SK-N-SH (cell line): ENCODE data around the gene CKAP2L. TPM values are rescaled to one million over a fixed set of nuclear protein-coding genes. Genes with fewer than 3 reads are reported as not detected.

ENCODE experiments used
- CTCF ChIA-PET: fragments of 300-600, 350-600 bp; formaldehyde crosslinking; extraction: SDS; loops from one replicate; lab custom pipeline; 2021; lab: Yijun Ruan, JAX
- POLR2A ChIA-PET: fragments of 350-600 bp; sonication (Branson Sonifier 250); formaldehyde crosslinking; extraction: SDS; loops from one replicate; lab custom pipeline; 2020; ENCODE audit warnings: antibody characterized with exemption, inconsistent platforms; lab: Yijun Ruan, JAX
- DNase-seq: peaks from one replicate; pipeline ENCODE4 v3.0.0; 2012
- H2AFZ ChIP-seq: fragments of 200-600 bp; sonication (generic); 2 replicates; pipeline ENCODE4 v1.8.1; 2016; ENCODE audit warnings: antibody characterized with exemption, mild to moderate bottlenecking, low read depth
- H3F3A ChIP-seq: fragments of 200-600 bp; sonication (generic); replicated peaks from 2 replicates; pipeline ENCODE3; 2016; ENCODE audit warnings: antibody characterized with exemption, mild to moderate bottlenecking; ENCODE audit not compliant: insufficient read depth
- H3K27ac ChIP-seq, 2 experiments: fragments of 200-500 bp in 1 of 2; fragments of 200-600 bp in 1 of 2; sonication (Bioruptor generic) in 1 of 2; sonication (generic), shearing (Covaris generic) in 1 of 2; 2 replicates each; pipeline versions ENCODE4 v1.5.1 to v1.6.1; 2014 to 2016; ENCODE audit warnings: low read depth in 2 of 2, inconsistent platforms in 1 of 2, low read length in 1 of 2, mild to moderate bottlenecking in 1 of 2, mixed read lengths in 1 of 2
- H3K27me3 ChIP-seq: fragments of 200-600 bp; sonication (generic), shearing (Covaris generic); 2 replicates; pipeline ENCODE4 v1.6.1; 2016; ENCODE audit warnings: mixed run types; ENCODE audit not compliant: insufficient read depth
- H3K36me3 ChIP-seq, 2 experiments: fragments of 200-500 bp in 1 of 2; fragments of 200-600 bp in 1 of 2; sonication (Bioruptor generic) in 1 of 2; sonication (generic) in 1 of 2; replicated peaks in 1 of 2; 2 replicates each; pipeline versions ENCODE3 to v1.5.1; 2014 to 2016; ENCODE audit warnings: low read length in 1 of 2, mild to moderate bottlenecking in 1 of 2; ENCODE audit not compliant: insufficient read depth in 2 of 2, control insufficient read depth in 1 of 2
- H3K4me1 ChIP-seq, 2 experiments: fragments of 200-500 bp in 1 of 2; fragments of 200-600 bp in 1 of 2; sonication (Bioruptor generic) in 1 of 2; sonication (generic), shearing (Covaris generic) in 1 of 2; 2 replicates each; pipeline versions ENCODE4 v1.5.1 to v1.6.1; 2014 to 2016; ENCODE audit warnings: low read depth in 1 of 2, low read length in 1 of 2, mixed run types in 1 of 2; ENCODE audit not compliant: insufficient read depth in 2 of 2, control insufficient read depth in 1 of 2
- H3K4me2 ChIP-seq: fragments of 200-600 bp; sonication (generic), shearing (Covaris generic); 2 replicates; pipeline ENCODE4 v1.6.1; 2017; ENCODE audit warnings: mixed run types
- H3K4me3 ChIP-seq, 2 experiments: fragments of 200-500 bp in 1 of 2; fragments of 200-600 bp in 1 of 2; sonication (Bioruptor generic) in 1 of 2; sonication (generic), shearing (Covaris generic) in 1 of 2; 2 replicates each; pipeline versions ENCODE4 v1.5.1 to v1.8.1; 2014 to 2016; ENCODE audit warnings: low read depth in 2 of 2, inconsistent platforms in 1 of 2, low read length in 1 of 2, mild to moderate bottlenecking in 1 of 2, mixed read lengths in 1 of 2, moderate library complexity in 1 of 2
- H3K79me2 ChIP-seq: fragments of 200-600 bp; sonication (generic); 2 replicates; pipeline ENCODE4 v1.8.1; 2017; ENCODE audit warnings: mild to moderate bottlenecking; ENCODE audit not compliant: insufficient read depth
- H3K9ac ChIP-seq: fragments of 200-600 bp; sonication (generic); 2 replicates; pipeline ENCODE4 v1.6.1; 2017; ENCODE audit warnings: mixed run types
- H3K9me2 ChIP-seq: fragments of 200-600 bp; sonication (generic); 2 replicates; pipeline ENCODE4 v1.6.1; 2017; ENCODE audit warnings: mixed run types
- H3K9me3 ChIP-seq: fragments of 200-600 bp; sonication (generic); 2 replicates; pipeline ENCODE4 v1.6.1; 2017; ENCODE audit warnings: mixed run types, mild to moderate bottlenecking, moderate library complexity
- H4K20me1 ChIP-seq: fragments of 200-600 bp; sonication (generic); 2 replicates; pipeline ENCODE4 v1.6.1; 2017; ENCODE audit warnings: mild to moderate bottlenecking, mixed run types; ENCODE audit not compliant: insufficient read depth
- CHD2 ChIP-seq: fragments of 150-350 bp; IDR thresholded peaks from 2 replicates; pipeline ENCODE4 v1.6.1; 2018; ENCODE audit warnings: low read length; ENCODE audit not compliant: partially characterized antibody
- FOXJ3 ChIP-seq: sonication (generic); formaldehyde crosslinking; IDR thresholded peaks from 2 replicates; pipeline ENCODE4 v1.5.1; 2020; ENCODE audit warnings: mild to moderate bottlenecking, missing genetic modification reagents
- JUND ChIP-seq: IDR thresholded peaks from 2 replicates; pipeline ENCODE4 v1.4.0; 2012
- MXI1 ChIP-seq: IDR thresholded peaks from 2 replicates; pipeline ENCODE4 v1.6.1; 2012; ENCODE audit warnings: mild to moderate bottlenecking, low read depth, low read length, improper control_type of control experiment
- POLR2AphosphoS5 ChIP-seq: IDR thresholded peaks from 2 replicates; pipeline ENCODE4 v1.6.1; 2012; ENCODE audit warnings: low read depth, low read length
- RCOR1 ChIP-seq: fragments of 150-350 bp; IDR thresholded peaks from 2 replicates; pipeline ENCODE4 v1.6.1; 2017; ENCODE audit warnings: antibody characterized with exemption, low read length
- TAF1 ChIP-seq: IDR thresholded peaks from 2 replicates; pipeline ENCODE4 v1.6.1; 2012; ENCODE audit warnings: low read depth, mild to moderate bottlenecking, low read length, moderate library complexity, borderline replicate concordance
- TEAD4 ChIP-seq: IDR thresholded peaks from 2 replicates; pipeline ENCODE4 v1.4.0; 2012; ENCODE audit warnings: mild to moderate bottlenecking, borderline replicate concordance; ENCODE audit not compliant: insufficient read depth
- WGBS: methylation state at CpG from one replicate; pipeline ENCODE4 v1.1.6; 2017; ENCODE audit warnings: low lambda C conversion rate; 5-methylcytosine and 5-hydroxymethylcytosine counted together
- polyA plus RNA-seq, 3 experiments: library from polyadenylated mRNA; depleted of rRNA; stranded (reverse); fragments of >200 nt; gene quantifications; 2 replicates each; pipeline ENCODE4 v1.2.3, GENCODE V29; 2012
- TF ChIP-seq, protein P1 (sequence below): IDR thresholded peaks from 2 replicates; pipeline ENCODE4 v1.4.0; 2012; ENCODE audit warnings: low read depth, borderline replicate concordance
- TF ChIP-seq, protein P2 (sequence below): IDR thresholded peaks from 2 replicates; pipeline ENCODE4 v1.6.1; 2012; ENCODE audit warnings: mild to moderate bottlenecking, low read depth, low read length, moderate library complexity

The CKAP2L gene
- polyA plus RNA-seq, 1 of the 3 experiments (the other 2 are of a cell fraction): 2.9 TPM

GRCh38 chr2:112733871-112734270 is 30.5 kb downstream of the CKAP2L start:
- ChIA-PET POLR2A (no interaction called here), CTCF (interaction anchor here (0.9 to 3.2 kb wide), 2 partner anchors 16 to 225 kb away, joined by 5 to 16 read pairs; no protein-coding TSS in a partner anchor)
- 89% methylated on average over 1 of the region's 1 CpG for WGBS
- no peak for DNase-seq
- no peaks in the 10 kb centered on the region for H3K9me2 ChIP-seq
- H3K9ac ChIP-seq: no peak overlapping the region
- no peak overlapping the region for H3K4me3 ChIP-seq
- no peaks in the 10 kb centered on the region for H4K20me1 ChIP-seq
- H3K9me3 ChIP-seq: no peaks in the 10 kb centered on the region
- H3K4me2 ChIP-seq: no peak overlapping the region
- H3K27ac ChIP-seq: no peak overlapping the region
- H3K27me3 ChIP-seq: no peaks in the 10 kb centered on the region
- no peaks in the 10 kb centered on the region; a peak in 1 of 4 replicates for H3K4me1 ChIP-seq
- TF ChIP-seq MXI1 (no peak), RCOR1 (no peak), FOXJ3 (CRISPR knock-in tag) (no peak), POLR2AphosphoS5 (no peak)
- TF ChIP-seq, protein P1, sequence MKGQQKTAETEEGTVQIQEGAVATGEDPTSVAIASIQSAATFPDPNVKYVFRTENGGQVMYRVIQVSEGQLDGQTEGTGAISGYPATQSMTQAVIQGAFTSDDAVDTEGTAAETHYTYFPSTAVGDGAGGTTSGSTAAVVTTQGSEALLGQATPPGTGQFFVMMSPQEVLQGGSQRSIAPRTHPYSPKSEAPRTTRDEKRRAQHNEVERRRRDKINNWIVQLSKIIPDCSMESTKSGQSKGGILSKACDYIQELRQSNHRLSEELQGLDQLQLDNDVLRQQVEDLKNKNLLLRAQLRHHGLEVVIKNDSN: no peak
- no peaks in the 10 kb centered on the region for H3K79me2 ChIP-seq
- peaks cover 6 to 8% of the 10 kb centered on the region in 2 experiments for H3K36me3 ChIP-seq
- peaks cover 20% of the 10 kb centered on the region for H3F3A ChIP-seq
- H2AFZ ChIP-seq: no peak overlapping the region

DNA sequence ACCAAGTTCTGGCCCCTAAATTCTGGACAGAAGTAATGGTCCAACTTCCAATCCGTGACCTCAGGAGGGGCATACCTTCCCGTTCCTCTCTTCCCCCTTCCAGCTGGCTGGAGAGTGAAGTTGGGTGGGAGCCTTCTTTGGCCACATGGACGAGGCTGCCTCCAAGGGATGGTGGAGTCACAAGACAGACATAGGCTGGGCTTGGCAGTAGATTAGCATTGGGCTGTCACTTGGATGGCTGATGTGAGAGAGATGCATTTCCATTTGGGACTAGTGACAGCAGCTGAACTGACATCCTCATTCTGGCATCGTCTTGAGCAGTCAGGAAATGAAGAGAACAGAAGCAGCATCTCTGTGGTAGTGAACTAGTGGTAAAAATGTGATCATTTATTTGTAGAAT is 31.0 kb downstream of the CKAP2L start:
- CTCF ChIA-PET: interaction anchor here (3.2 kb wide), 1 partner anchor 16 kb away, joined by 16 read pairs; no protein-coding TSS in a partner anchor

More for the DNA sequence above, 31.0 kb downstream of the CKAP2L start:
- H3K9ac ChIP-seq: no peak overlapping the region
- H3K9me2 ChIP-seq: no peaks in the 10 kb centered on the region
- H3K4me2 ChIP-seq: no peak overlapping the region
- peaks cover 4% of the 10 kb centered on the region in 2 experiments for H3K36me3 ChIP-seq
- no peak for DNase-seq
- H3K79me2 ChIP-seq: no peaks in the 10 kb centered on the region
- no peak overlapping the region for H3K27ac ChIP-seq
- H3K9me3 ChIP-seq: no peaks in the 10 kb centered on the region
- H3K4me3 ChIP-seq: no peak overlapping the region
- no peak for TF ChIP-seq TAF1
- TF ChIP-seq TEAD4: no peak
- no peak for TF ChIP-seq CHD2
- no peak for TF ChIP-seq JUND
- TF ChIP-seq, protein P2, sequence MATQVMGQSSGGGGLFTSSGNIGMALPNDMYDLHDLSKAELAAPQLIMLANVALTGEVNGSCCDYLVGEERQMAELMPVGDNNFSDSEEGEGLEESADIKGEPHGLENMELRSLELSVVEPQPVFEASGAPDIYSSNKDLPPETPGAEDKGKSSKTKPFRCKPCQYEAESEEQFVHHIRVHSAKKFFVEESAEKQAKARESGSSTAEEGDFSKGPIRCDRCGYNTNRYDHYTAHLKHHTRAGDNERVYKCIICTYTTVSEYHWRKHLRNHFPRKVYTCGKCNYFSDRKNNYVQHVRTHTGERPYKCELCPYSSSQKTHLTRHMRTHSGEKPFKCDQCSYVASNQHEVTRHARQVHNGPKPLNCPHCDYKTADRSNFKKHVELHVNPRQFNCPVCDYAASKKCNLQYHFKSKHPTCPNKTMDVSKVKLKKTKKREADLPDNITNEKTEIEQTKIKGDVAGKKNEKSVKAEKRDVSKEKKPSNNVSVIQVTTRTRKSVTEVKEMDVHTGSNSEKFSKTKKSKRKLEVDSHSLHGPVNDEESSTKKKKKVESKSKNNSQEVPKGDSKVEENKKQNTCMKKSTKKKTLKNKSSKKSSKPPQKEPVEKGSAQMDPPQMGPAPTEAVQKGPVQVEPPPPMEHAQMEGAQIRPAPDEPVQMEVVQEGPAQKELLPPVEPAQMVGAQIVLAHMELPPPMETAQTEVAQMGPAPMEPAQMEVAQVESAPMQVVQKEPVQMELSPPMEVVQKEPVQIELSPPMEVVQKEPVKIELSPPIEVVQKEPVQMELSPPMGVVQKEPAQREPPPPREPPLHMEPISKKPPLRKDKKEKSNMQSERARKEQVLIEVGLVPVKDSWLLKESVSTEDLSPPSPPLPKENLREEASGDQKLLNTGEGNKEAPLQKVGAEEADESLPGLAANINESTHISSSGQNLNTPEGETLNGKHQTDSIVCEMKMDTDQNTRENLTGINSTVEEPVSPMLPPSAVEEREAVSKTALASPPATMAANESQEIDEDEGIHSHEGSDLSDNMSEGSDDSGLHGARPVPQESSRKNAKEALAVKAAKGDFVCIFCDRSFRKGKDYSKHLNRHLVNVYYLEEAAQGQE: no peak
- peaks cover 0 to under 1% of the 10 kb centered on the region in 2 experiments; a peak in 1 of 4 replicates for H3K4me1 ChIP-seq
- H2AFZ ChIP-seq: no peak overlapping the region
- H4K20me1 ChIP-seq: no peaks in the 10 kb centered on the region
- no peaks in the 10 kb centered on the region for H3K27me3 ChIP-seq
- peaks cover 16% of the 10 kb centered on the region for H3F3A ChIP-seq
- WGBS: 81% methylated on average over 4 of the region's 4 CpGs
- POLR2A ChIA-PET: no interaction called here
